Measurements from ENCODE around the gene AFP. TPM values are rescaled to one million over a fixed set of nuclear protein-coding genes. Genes with fewer than 3 reads are reported as not detected.

AFP gene
- polyA plus RNA-seq, 3 donors = not detected

DNA sequence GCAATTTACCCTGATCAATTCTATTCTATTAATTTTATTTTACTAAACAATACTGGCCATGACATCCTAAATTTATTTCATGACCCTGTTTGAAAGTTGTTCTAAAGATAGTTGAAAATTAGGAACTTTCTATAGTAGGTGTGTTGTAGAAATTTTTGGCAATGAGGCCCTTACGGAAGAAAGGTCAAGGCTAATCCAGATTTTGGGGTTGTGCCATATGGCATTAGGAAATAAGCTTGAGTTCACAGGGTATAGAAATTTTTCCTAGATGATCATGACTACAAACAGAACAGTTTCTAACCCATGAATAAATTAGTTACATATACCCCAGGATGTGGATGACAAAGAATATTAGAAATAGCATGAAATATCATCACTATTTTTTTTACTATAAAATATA lies 39.7 kb upstream of the AFP start:
- TF ChIP-seq, protein P1, sequence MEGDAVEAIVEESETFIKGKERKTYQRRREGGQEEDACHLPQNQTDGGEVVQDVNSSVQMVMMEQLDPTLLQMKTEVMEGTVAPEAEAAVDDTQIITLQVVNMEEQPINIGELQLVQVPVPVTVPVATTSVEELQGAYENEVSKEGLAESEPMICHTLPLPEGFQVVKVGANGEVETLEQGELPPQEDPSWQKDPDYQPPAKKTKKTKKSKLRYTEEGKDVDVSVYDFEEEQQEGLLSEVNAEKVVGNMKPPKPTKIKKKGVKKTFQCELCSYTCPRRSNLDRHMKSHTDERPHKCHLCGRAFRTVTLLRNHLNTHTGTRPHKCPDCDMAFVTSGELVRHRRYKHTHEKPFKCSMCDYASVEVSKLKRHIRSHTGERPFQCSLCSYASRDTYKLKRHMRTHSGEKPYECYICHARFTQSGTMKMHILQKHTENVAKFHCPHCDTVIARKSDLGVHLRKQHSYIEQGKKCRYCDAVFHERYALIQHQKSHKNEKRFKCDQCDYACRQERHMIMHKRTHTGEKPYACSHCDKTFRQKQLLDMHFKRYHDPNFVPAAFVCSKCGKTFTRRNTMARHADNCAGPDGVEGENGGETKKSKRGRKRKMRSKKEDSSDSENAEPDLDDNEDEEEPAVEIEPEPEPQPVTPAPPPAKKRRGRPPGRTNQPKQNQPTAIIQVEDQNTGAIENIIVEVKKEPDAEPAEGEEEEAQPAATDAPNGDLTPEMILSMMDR (IDR thresholded peaks at IDR 0.05) = no peak
- Mint-ChIP-seq H3K36me3 (no peaks in the 10 kb centered on the region), H3K27me3 (ENCODE audit: low read depth in 3 of 3) (peaks cover 0 to 2% (median 0%) of the 10 kb centered on the region in 3 donors), H3K4me3 (no peak overlapping the region), H3K9me3 (peaks cover 0 to 2% (median 0%) of the 10 kb centered on the region in 7 donors), H3K4me1 (no peaks in the 10 kb centered on the region), H3K27ac (no peak overlapping the region)
- Histone ChIP-seq H3K4me3 (replicated peaks in 1 of 3; ENCODE audit: low read depth in 2 of 3, low read length in 3 of 3) (no peak overlapping the region), H3K9me3 (replicated peaks in 1 of 2; ENCODE audit: control insufficient read depth in 1 of 2, insufficient read depth in 1 of 2, low read length in 2 of 2) (no peaks in the 10 kb centered on the region), H3K27ac (ENCODE audit: low read depth in 1 of 2, low read length in 2 of 2) (no peak overlapping the region), H3K27me3 (ENCODE audit: control insufficient read depth in 2 of 2, insufficient read depth in 2 of 2, low read length in 2 of 2) (no peaks in the 10 kb centered on the region), H3K79me2 (ENCODE audit: insufficient read depth, low read length) (no peaks in the 10 kb centered on the region), H3K9ac (ENCODE audit: insufficient read depth, low read length, poor library complexity, severe bottlenecking) (no peak overlapping the region), H2AFZ (ENCODE audit: insufficient read depth, low read depth, low read length, poor library complexity, severe bottlenecking) (no peak overlapping the region), H3K4me1 (ENCODE audit: control insufficient read depth in 1 of 2, insufficient read depth in 2 of 2, low read length in 2 of 2) (no peaks in the 10 kb centered on the region), H3K4me2 (replicated peaks; ENCODE audit: extremely low read depth, low read length, poor library complexity, severe bottlenecking) (no peak overlapping the region), H4K20me1 (ENCODE audit: insufficient read depth, low read length) (no peaks in the 10 kb centered on the region), H3K36me3 (replicated peaks in 1 of 2; ENCODE audit: control insufficient read depth in 1 of 2, insufficient read depth in 2 of 2, low read length in 2 of 2) (no peaks in the 10 kb centered on the region)
- intact Hi-C loops (cut with micrococcal nuclease) = no loop called here
- WGBS (ENCODE audit: insufficient coverage) = no CpG with 5 or more reads among the region's 1 CpG
- no peak for DNase-seq

DNA sequence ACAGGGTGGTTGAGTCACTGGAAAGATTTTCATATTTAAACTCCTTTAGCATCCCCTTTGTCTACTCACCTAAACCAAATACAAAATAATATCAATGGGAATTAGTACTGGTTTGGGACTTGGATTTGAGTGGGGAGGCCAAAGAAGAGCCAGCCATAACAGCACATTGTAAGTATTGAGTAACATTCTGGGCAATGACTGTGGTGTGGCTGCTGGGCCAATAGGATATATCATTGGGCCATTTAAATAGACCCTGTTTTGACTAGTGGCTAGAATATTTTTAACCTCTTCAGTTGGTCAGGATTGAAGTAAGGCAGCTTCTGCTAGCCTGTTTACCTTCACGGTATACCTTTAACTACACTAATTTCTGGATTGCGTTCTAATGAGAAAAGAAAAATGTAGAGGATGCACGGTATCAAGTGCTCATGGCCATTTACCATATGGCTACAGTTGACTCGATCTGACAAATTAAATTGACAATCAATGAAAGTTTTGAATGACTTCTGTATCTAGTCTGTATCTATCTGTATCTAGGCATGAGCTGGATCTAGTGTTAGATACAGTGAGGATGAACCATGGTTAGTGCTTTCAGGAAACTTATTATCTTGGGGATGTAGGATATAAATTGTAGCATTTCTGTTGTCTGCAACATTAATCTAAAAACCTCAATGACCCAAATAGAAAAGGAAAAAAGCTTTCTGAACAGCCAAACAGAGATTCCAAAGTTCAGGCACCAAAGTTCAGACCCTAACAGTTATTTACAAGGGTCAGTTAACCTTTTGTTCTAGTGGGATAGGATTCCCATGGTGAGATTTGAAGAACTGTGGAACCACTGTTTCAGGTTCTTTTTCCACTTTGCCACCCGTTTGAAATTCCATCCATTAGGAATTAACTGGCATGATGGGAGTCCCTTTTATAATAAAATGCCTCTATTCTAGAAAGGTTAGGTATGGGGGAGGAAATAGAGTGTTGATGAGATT lies 38.7 kb upstream of the AFP start:
- H3K4me3 Mint-ChIP-seq = no peak overlapping the region
- Histone ChIP-seq H3K4me3 (replicated peaks in 1 of 3; ENCODE audit: low read depth in 2 of 3, low read length in 3 of 3) (no peak overlapping the region), H3K27me3 (ENCODE audit: control insufficient read depth in 2 of 2, insufficient read depth in 2 of 2, low read length in 2 of 2) (no peaks in the 10 kb centered on the region), H3K4me1 (ENCODE audit: control insufficient read depth in 1 of 2, insufficient read depth in 2 of 2, low read length in 2 of 2) (no peaks in the 10 kb centered on the region), H3K36me3 (replicated peaks in 1 of 2; ENCODE audit: control insufficient read depth in 1 of 2, insufficient read depth in 2 of 2, low read length in 2 of 2) (no peaks in the 10 kb centered on the region), H3K9ac (ENCODE audit: insufficient read depth, low read length, poor library complexity, severe bottlenecking) (no peak overlapping the region), H2AFZ (ENCODE audit: insufficient read depth, low read depth, low read length, poor library complexity, severe bottlenecking) (no peak overlapping the region), H3K9me3 (replicated peaks in 1 of 2; ENCODE audit: control insufficient read depth in 1 of 2, insufficient read depth in 1 of 2, low read length in 2 of 2) (no peaks in the 10 kb centered on the region), H3K79me2 (ENCODE audit: insufficient read depth, low read length) (no peaks in the 10 kb centered on the region), H3K4me2 (replicated peaks; ENCODE audit: extremely low read depth, low read length, poor library complexity, severe bottlenecking) (no peak overlapping the region), H4K20me1 (ENCODE audit: insufficient read depth, low read length) (no peaks in the 10 kb centered on the region), H3K27ac (ENCODE audit: low read depth in 1 of 2, low read length in 2 of 2) (no peak overlapping the region)
- H3K36me3 Mint-ChIP-seq = no peaks in the 10 kb centered on the region
- DNase-seq = no peak
- no peak overlapping the region for H3K27ac Mint-ChIP-seq
- no peaks in the 10 kb centered on the region for H3K4me1 Mint-ChIP-seq
- WGBS (ENCODE audit: insufficient coverage) = 87% methylated on average over 2 of the region's 5 CpGs
- peaks cover 0 to 3% (median 0%) of the 10 kb centered on the region in 3 donors for H3K27me3 Mint-ChIP-seq (ENCODE audit: low read depth in 3 of 3)
- peaks cover 0 to 2% (median 0%) of the 10 kb centered on the region in 7 donors for H3K9me3 Mint-ChIP-seq
- TF ChIP-seq, protein P1 (IDR thresholded peaks at IDR 0.05) = no peak
- intact Hi-C loops (cut with micrococcal nuclease) = no loop called here

Measured in CD14-positive monocyte (primary cell).